ENCODE measurements around the gene GNG14. TPM values are rescaled to one million over a fixed set of nuclear protein-coding genes. Genes with fewer than 3 reads are reported as not detected.

GNG14 gene
- total and polyA plus RNA-seq, 2 experiments from 2014 or later = not detected

- Histone ChIP-seq H4K20me1 (ENCODE audit: insufficient read depth, poor library complexity, severe bottlenecking) (peaks cover 7% of the 10 kb centered on the region), H2AFZ (peak overlapping the region; percentile 10), H3K36me3 (replicated peaks; ENCODE audit: insufficient read depth, low read depth) (no peaks in the 10 kb centered on the region), H3K9me3 (ENCODE audit: low read depth) (no peaks in the 10 kb centered on the region), H3K4me2 (peak overlapping the region; percentile 99), H3K4me3 (peak overlapping the region; percentile 60), H3K9me2 (replicated peaks; ENCODE audit: insufficient read depth) (no peaks in the 10 kb centered on the region), H3K27me3 (no peaks in the 10 kb centered on the region), H3K4me1 (ENCODE audit: insufficient read depth) (peaks cover 10% of the 10 kb centered on the region), H3K27ac (peak overlapping the region; percentile 95), H3K79me2 (peaks cover 65% of the 10 kb centered on the region)
- 8% methylated on average over 36 of the region's 59 CpGs for WGBS (ENCODE audit: low lambda C conversion rate, missing lambda C conversion rate)
- peak; percentile 49 for DNase-seq (ENCODE audit: low spot score)
- TF ChIP-seq EZH2 (IDR thresholded peaks at IDR 0.05; ENCODE audit: borderline replicate concordance) (no peak), CTCF (IDR thresholded peaks at IDR 0.05; ENCODE audit: poor library complexity) (no peak), EZH2phosphoT487 (IDR thresholded peaks at IDR 0.05; ENCODE audit: low read depth, severe bottlenecking, unreplicated experiment) (no peak)
Observed at GRCh38 chr19:12720851-12721655, 33.3 kb downstream of the GNG14 start.

- Histone ChIP-seq H3K4me2 (peak overlapping the region; percentile 99), H3K27ac (peak overlapping the region; percentile 95), H2AFZ (peak overlapping the region; percentile 10), H3K4me3 (peak overlapping the region; percentile 60), H3K9me2 (replicated peaks; ENCODE audit: insufficient read depth) (no peaks in the 10 kb centered on the region), H3K36me3 (replicated peaks; ENCODE audit: insufficient read depth, low read depth) (no peaks in the 10 kb centered on the region), H4K20me1 (ENCODE audit: insufficient read depth, poor library complexity, severe bottlenecking) (peaks cover 7% of the 10 kb centered on the region), H3K27me3 (no peaks in the 10 kb centered on the region), H3K4me1 (ENCODE audit: insufficient read depth) (peaks cover 10% of the 10 kb centered on the region), H3K9me3 (ENCODE audit: low read depth) (no peaks in the 10 kb centered on the region), H3K79me2 (peaks cover 58% of the 10 kb centered on the region)
- DNase-seq (ENCODE audit: low spot score) = peak; percentile 91
- WGBS (ENCODE audit: low lambda C conversion rate, missing lambda C conversion rate) = under 1% methylated on average over 55 of the region's 65 CpGs
- no peak for TF ChIP-seq CTCF (IDR thresholded peaks at IDR 0.05; ENCODE audit: poor library complexity)
- TF ChIP-seq EZH2 (IDR thresholded peaks at IDR 0.05; ENCODE audit: borderline replicate concordance) = no peak
- no peak for TF ChIP-seq EZH2phosphoT487 (IDR thresholded peaks at IDR 0.05; ENCODE audit: low read depth, severe bottlenecking, unreplicated experiment)
Observed at GRCh38 chr19:12721656-12722565, 34.1 kb downstream of the GNG14 start.

- peaks cover 10% of the 10 kb centered on the region for H3K4me1 ChIP-seq (ENCODE audit: insufficient read depth)
- H3K9me2 ChIP-seq (replicated peaks; ENCODE audit: insufficient read depth) = no peaks in the 10 kb centered on the region
- TF ChIP-seq EZH2 (IDR thresholded peaks at IDR 0.05; ENCODE audit: borderline replicate concordance) (no peak), CTCF (IDR thresholded peaks at IDR 0.05; ENCODE audit: poor library complexity) (no peak), EZH2phosphoT487 (IDR thresholded peaks at IDR 0.05; ENCODE audit: low read depth, severe bottlenecking, unreplicated experiment) (no peak)
- no peaks in the 10 kb centered on the region for H3K36me3 ChIP-seq (replicated peaks; ENCODE audit: insufficient read depth, low read depth)
- H3K4me3 ChIP-seq = peak overlapping the region; percentile 56
- H2AFZ ChIP-seq = peak overlapping the region; percentile 53
- H3K9me3 ChIP-seq (ENCODE audit: low read depth) = no peaks in the 10 kb centered on the region
- peak overlapping the region; percentile 99 for H3K4me2 ChIP-seq
- peaks cover 52% of the 10 kb centered on the region for H3K79me2 ChIP-seq
- peak overlapping the region; percentile 95 for H3K27ac ChIP-seq
- H4K20me1 ChIP-seq (ENCODE audit: insufficient read depth, poor library complexity, severe bottlenecking) = peaks cover 7% of the 10 kb centered on the region
- WGBS (ENCODE audit: low lambda C conversion rate, missing lambda C conversion rate) = 2% methylated on average over 29 of the region's 32 CpGs
- H3K27me3 ChIP-seq = no peaks in the 10 kb centered on the region
- DNase-seq (ENCODE audit: low spot score) = peak; percentile 100
Observed at GRCh38 chr19:12722566-12723380, 35.0 kb downstream of the GNG14 start.

Measured in hepatocyte (in vitro differentiated cells).